Esophagus squamous epithelium (tissue), 4 donors: ENCODE data around the gene CIB4.

Experiments
- CTCF ChIP-seq, 6 experiments: fragments of 450-650 bp in 4 of 6; fragments of 200-600 bp in 2 of 6; sonication (generic) in 2 of 6; IDR thresholded peaks; one replicate each; pipeline ENCODE4 v1.5.1; 2016 to 2019; ENCODE audit warnings: antibody characterized with exemption in 6 of 6, mild to moderate bottlenecking in 4 of 6, moderate library complexity in 4 of 6
- POLR2A ChIP-seq, 4 donors: fragments of 450-650 bp; IDR thresholded peaks; one replicate each; pipeline ENCODE4 v1.6.1; 2017; ENCODE audit warnings: antibody characterized with exemption in 4 of 4, mild to moderate bottlenecking in 4 of 4, moderate library complexity in 3 of 4

GRCh38 chr2:26561376-26561775, 79.8 kb downstream of the CIB4 start:
- no peak for TF ChIP-seq POLR2A (IDR thresholded peaks at IDR 0.05)
- TF ChIP-seq CTCF (IDR thresholded peaks at IDR 0.05) = no peak
